HEK293 (cell line): ENCODE results near the gene TMEM255A.
A peak's percentile ranks its signal among the peaks of the same experiment; 100 is the strongest.

Experiments
- ATF2 ChIP-seq: fragments of 450-650 bp; formaldehyde crosslinking; IDR thresholded peaks from 2 replicates; pipeline ENCODE4 v1.5.1; 2016; ENCODE audit warnings: missing biosample characterization, missing genetic modification characterization, low read depth
- GFI1B ChIP-seq: fragments of 450-650 bp; formaldehyde crosslinking; IDR thresholded peaks from 2 replicates; pipeline ENCODE4 v1.5.1; 2016; ENCODE audit warnings: missing biosample characterization, missing genetic modification characterization
- GLIS2 ChIP-seq: fragments of 450-650 bp; formaldehyde crosslinking; IDR thresholded peaks from 2 replicates; pipeline ENCODE4 v1.5.1; 2016; ENCODE audit warnings: missing biosample characterization, missing genetic modification characterization
- HOXC10 ChIP-seq: sonication (generic); formaldehyde crosslinking; IDR thresholded peaks from 2 replicates; pipeline ENCODE4 v1.8.1; 2023; ENCODE audit warnings: mild to moderate bottlenecking, missing genetic modification reagents
- HOXD13 ChIP-seq: sonication (generic); formaldehyde crosslinking; IDR thresholded peaks from 2 replicates; pipeline ENCODE4 v1.8.0; 2022; ENCODE audit warnings: missing genetic modification reagents, borderline replicate concordance
- MYNN ChIP-seq: fragments of 450-650 bp; formaldehyde crosslinking; IDR thresholded peaks from 2 replicates; pipeline ENCODE4 v1.5.1; 2016; ENCODE audit warnings: missing biosample characterization, missing genetic modification characterization, borderline replicate concordance
- SCRT1 ChIP-seq: fragments of 450-650 bp; formaldehyde crosslinking; IDR thresholded peaks from 2 replicates; pipeline ENCODE4 v1.5.1; 2016; ENCODE audit warnings: missing biosample characterization, missing genetic modification characterization, borderline replicate concordance
- SCRT2 ChIP-seq: fragments of 450-650 bp; formaldehyde crosslinking; IDR thresholded peaks from 2 replicates; pipeline ENCODE4 v1.5.1; 2016; ENCODE audit warnings: missing biosample characterization, missing genetic modification characterization
- SP7 ChIP-seq: fragments of 450-650 bp; formaldehyde crosslinking; IDR thresholded peaks from 2 replicates; pipeline ENCODE4 v1.5.1; 2016; ENCODE audit warnings: missing biosample characterization, missing genetic modification characterization
- TRIM28 ChIP-seq: IDR thresholded peaks from 2 replicates; pipeline ENCODE4 v1.6.1; 2011; ENCODE audit warnings: low read length, control low read depth, borderline replicate concordance
- WT1 ChIP-seq: fragments of 450-650 bp; formaldehyde crosslinking; IDR thresholded peaks from 2 replicates; pipeline ENCODE4 v1.5.1; 2016; ENCODE audit warnings: missing biosample characterization, missing genetic modification characterization
- ZBTB10 ChIP-seq: fragments of 450-650 bp; formaldehyde crosslinking; IDR thresholded peaks from 2 replicates; pipeline ENCODE4 v1.5.1; 2016; ENCODE audit warnings: missing biosample characterization, missing genetic modification characterization
- ZFHX2 ChIP-seq: fragments of 450-650 bp; formaldehyde crosslinking; conservative IDR thresholded peaks from 2 replicates; pipeline ENCODE4 v1.5.1; 2016; ENCODE audit warnings: missing biosample characterization, missing genetic modification characterization
- ZFP69B ChIP-seq: fragments of 450-650 bp; formaldehyde crosslinking; IDR thresholded peaks from 2 replicates; pipeline ENCODE4 v1.5.1; 2016; ENCODE audit warnings: missing biosample characterization, missing genetic modification characterization
- ZNF155 ChIP-seq: fragments of 450-650 bp; formaldehyde crosslinking; IDR thresholded peaks from 2 replicates; pipeline ENCODE4 v1.5.1; 2016; ENCODE audit warnings: missing biosample characterization, missing genetic modification characterization
- ZNF169 ChIP-seq: fragments of 450-650 bp; formaldehyde crosslinking; IDR thresholded peaks from 2 replicates; pipeline ENCODE4 v1.5.1; 2016; ENCODE audit warnings: missing biosample characterization, missing genetic modification characterization
- ZNF292 ChIP-seq: fragments of 450-650 bp; formaldehyde crosslinking; IDR thresholded peaks from 2 replicates; pipeline ENCODE4 v1.5.1; 2016; ENCODE audit warnings: low read depth, missing biosample characterization, missing genetic modification characterization, borderline replicate concordance
- ZNF311 ChIP-seq: fragments of 450-650 bp; formaldehyde crosslinking; IDR thresholded peaks from 2 replicates; pipeline ENCODE4 v1.5.1; 2017; ENCODE audit warnings: missing biosample characterization, missing genetic modification characterization, borderline replicate concordance
- ZNF366 ChIP-seq: fragments of 450-650 bp; formaldehyde crosslinking; conservative IDR thresholded peaks from 2 replicates; pipeline ENCODE4 v1.5.1; 2016; ENCODE audit warnings: missing biosample characterization, missing genetic modification characterization
- ZNF426 ChIP-seq: fragments of 450-650 bp; formaldehyde crosslinking; IDR thresholded peaks from 2 replicates; pipeline ENCODE4 v1.5.1; 2017; ENCODE audit warnings: missing biosample characterization, missing genetic modification characterization, mild to moderate bottlenecking, inconsistent platforms, moderate library complexity
- ZNF473 ChIP-seq: fragments of 450-650 bp; formaldehyde crosslinking; IDR thresholded peaks from 2 replicates; pipeline ENCODE4 v1.5.1; 2017; ENCODE audit warnings: missing biosample characterization, missing genetic modification characterization
- ZNF501 ChIP-seq: fragments of 450-650 bp; formaldehyde crosslinking; IDR thresholded peaks from 2 replicates; pipeline ENCODE4 v1.5.1; 2016; ENCODE audit warnings: missing biosample characterization, missing genetic modification characterization
- ZNF530 ChIP-seq: fragments of 450-650 bp; formaldehyde crosslinking; IDR thresholded peaks from 2 replicates; pipeline ENCODE4 v1.5.1; 2016; ENCODE audit warnings: low read depth, missing biosample characterization, missing genetic modification characterization
- ZNF544 ChIP-seq: fragments of 450-650 bp; formaldehyde crosslinking; IDR thresholded peaks from 2 replicates; pipeline ENCODE4 v1.5.0; 2017; ENCODE audit warnings: missing biosample characterization, missing genetic modification characterization
- ZNF670 ChIP-seq: fragments of 450-650 bp; formaldehyde crosslinking; IDR thresholded peaks from 2 replicates; pipeline ENCODE4 v1.5.1; 2016; ENCODE audit warnings: missing biosample characterization, missing genetic modification characterization, low read depth
- ZNF792 ChIP-seq: fragments of 450-650 bp; formaldehyde crosslinking; IDR thresholded peaks from 2 replicates; pipeline ENCODE4 v1.5.1; 2016; ENCODE audit warnings: missing biosample characterization, missing genetic modification characterization
- ZNF837 ChIP-seq: fragments of 450-650 bp; formaldehyde crosslinking; IDR thresholded peaks from 2 replicates; pipeline ENCODE4 v1.5.1; 2016; ENCODE audit warnings: missing biosample characterization, missing genetic modification characterization
- TF ChIP-seq, protein P1 (sequence below): fragments of 450-650 bp; formaldehyde crosslinking; IDR thresholded peaks from 2 replicates; pipeline ENCODE4 v1.5.1; 2016; ENCODE audit warnings: missing biosample characterization, missing genetic modification characterization
- TF ChIP-seq, protein P2 (sequence below): fragments of 450-650 bp; formaldehyde crosslinking; IDR thresholded peaks from 2 replicates; pipeline ENCODE4 v1.5.1; 2016; ENCODE audit warnings: missing biosample characterization, missing genetic modification characterization
- TF ChIP-seq, protein P3 (sequence below): fragments of 450-650 bp; formaldehyde crosslinking; IDR thresholded peaks from 2 replicates; pipeline ENCODE4 v1.5.1; 2016; ENCODE audit warnings: missing biosample characterization, missing genetic modification characterization
- TF ChIP-seq, protein P4 (sequence below): fragments of 450-650 bp; formaldehyde crosslinking; IDR thresholded peaks from 2 replicates; pipeline ENCODE4 v1.5.1; 2016; ENCODE audit warnings: missing biosample characterization, missing genetic modification characterization

The TMEM255A gene

GRCh38 chrX:120311727-120312063, 434 bp upstream of the TMEM255A start (continued):
- TF ChIP-seq MYNN (tag by site-specific recombination) (no peak; the same call in 1 of the 2 replicates), HOXC10 (CRISPR knock-in tag) (no peak), WT1 (tag by site-specific recombination) (peak; percentile 14; the same call in 1 of the 2 replicates), ZFP69B (tag by site-specific recombination) (peak; percentile 74), ZNF155 (tag by site-specific recombination) (no peak), ZNF837 (tag by site-specific recombination) (no peak), ZNF169 (no peak), HOXD13 (CRISPR knock-in tag) (no peak), TRIM28 (no peak), ZNF426 (tag by site-specific recombination) (no peak), ZNF792 (tag by site-specific recombination) (no peak), ZNF311 (tag by site-specific recombination) (no peak), ZNF544 (tag by site-specific recombination) (no peak), SCRT1 (no peak), ZNF501 (tag by site-specific recombination) (0 out of 2 replicates have a peak, but pooled peaks have one; percentile 27), ZNF292 (tag by site-specific recombination) (no peak), ZNF670 (tag by site-specific recombination) (0 out of 2 replicates have a peak, but pooled peaks have one; percentile 78), ZFHX2 (tag by site-specific recombination) (peak; percentile 58; the same call in 1 of the 2 replicates), GLIS2 (tag by site-specific recombination) (no peak; the same call in 1 of the 2 replicates), ZNF473 (0 out of 2 replicates have a peak, but pooled peaks have one; percentile 67), ZBTB10 (tag by site-specific recombination) (peak; percentile 95), ATF2 (tag by site-specific recombination) (peak; percentile 73), GFI1B (no peak), SCRT2 (no peak), ZNF366 (tag by site-specific recombination) (peak; percentile 88), ZNF530 (tag by site-specific recombination) (no peak), SP7 (tag by site-specific recombination) (peak; percentile 98)
- TF ChIP-seq, protein P1, sequence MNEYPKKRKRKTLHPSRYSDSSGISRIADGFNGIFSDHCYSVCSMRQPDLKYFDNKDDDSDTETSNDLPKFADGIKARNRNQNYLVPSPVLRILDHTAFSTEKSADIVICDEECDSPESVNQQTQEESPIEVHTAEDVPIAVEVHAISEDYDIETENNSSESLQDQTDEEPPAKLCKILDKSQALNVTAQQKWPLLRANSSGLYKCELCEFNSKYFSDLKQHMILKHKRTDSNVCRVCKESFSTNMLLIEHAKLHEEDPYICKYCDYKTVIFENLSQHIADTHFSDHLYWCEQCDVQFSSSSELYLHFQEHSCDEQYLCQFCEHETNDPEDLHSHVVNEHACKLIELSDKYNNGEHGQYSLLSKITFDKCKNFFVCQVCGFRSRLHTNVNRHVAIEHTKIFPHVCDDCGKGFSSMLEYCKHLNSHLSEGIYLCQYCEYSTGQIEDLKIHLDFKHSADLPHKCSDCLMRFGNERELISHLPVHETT (tag by site-specific recombination): peak; percentile 79
- TF ChIP-seq, protein P2, sequence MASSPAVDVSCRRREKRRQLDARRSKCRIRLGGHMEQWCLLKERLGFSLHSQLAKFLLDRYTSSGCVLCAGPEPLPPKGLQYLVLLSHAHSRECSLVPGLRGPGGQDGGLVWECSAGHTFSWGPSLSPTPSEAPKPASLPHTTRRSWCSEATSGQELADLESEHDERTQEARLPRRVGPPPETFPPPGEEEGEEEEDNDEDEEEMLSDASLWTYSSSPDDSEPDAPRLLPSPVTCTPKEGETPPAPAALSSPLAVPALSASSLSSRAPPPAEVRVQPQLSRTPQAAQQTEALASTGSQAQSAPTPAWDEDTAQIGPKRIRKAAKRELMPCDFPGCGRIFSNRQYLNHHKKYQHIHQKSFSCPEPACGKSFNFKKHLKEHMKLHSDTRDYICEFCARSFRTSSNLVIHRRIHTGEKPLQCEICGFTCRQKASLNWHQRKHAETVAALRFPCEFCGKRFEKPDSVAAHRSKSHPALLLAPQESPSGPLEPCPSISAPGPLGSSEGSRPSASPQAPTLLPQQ (tag by site-specific recombination): peak; percentile 86
- TF ChIP-seq, protein P3, sequence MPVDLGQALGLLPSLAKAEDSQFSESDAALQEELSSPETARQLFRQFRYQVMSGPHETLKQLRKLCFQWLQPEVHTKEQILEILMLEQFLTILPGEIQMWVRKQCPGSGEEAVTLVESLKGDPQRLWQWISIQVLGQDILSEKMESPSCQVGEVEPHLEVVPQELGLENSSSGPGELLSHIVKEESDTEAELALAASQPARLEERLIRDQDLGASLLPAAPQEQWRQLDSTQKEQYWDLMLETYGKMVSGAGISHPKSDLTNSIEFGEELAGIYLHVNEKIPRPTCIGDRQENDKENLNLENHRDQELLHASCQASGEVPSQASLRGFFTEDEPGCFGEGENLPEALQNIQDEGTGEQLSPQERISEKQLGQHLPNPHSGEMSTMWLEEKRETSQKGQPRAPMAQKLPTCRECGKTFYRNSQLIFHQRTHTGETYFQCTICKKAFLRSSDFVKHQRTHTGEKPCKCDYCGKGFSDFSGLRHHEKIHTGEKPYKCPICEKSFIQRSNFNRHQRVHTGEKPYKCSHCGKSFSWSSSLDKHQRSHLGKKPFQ: no peak
- TF ChIP-seq, protein P4, sequence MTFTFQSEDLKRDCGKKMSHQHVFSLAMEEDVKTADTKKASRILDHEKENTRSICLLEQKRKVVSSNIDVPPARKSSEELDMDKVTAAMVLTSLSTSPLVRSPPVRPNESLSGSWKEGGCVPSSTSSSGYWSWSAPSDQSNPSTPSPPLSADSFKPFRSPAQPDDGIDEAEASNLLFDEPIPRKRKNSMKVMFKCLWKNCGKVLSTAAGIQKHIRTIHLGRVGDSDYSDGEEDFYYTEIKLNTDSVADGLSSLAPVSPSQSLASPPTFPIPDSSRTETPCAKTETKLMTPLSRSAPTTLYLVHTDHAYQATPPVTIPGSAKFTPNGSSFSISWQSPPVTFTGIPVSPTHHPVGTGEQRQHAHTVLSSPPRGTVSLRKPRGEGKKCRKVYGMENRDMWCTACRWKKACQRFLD (tag by site-specific recombination): no peak
